H1 (cell line): ENCODE measurements around the gene C19orf47. TPM values are rescaled to one million over a fixed set of nuclear protein-coding genes. Genes with fewer than 3 reads are reported as not detected.

Experiments
- CTCF ChIA-PET: fragments of 300-600 bp; sonication (Branson Sonifier 250); formaldehyde crosslinking; loops from one replicate; lab custom pipeline; 2021; ENCODE audit not compliant: partially characterized antibody; lab: Charles Lee
- POLR2A ChIA-PET: fragments of 300-600 bp; sonication (Branson Sonifier 250); formaldehyde crosslinking; loops from one replicate; lab custom pipeline; 2021; ENCODE audit warnings: inconsistent platforms; ENCODE audit not compliant: partially characterized antibody; lab: Charles Lee
- DNase-seq, 2 experiments: peaks; one replicate each; pipeline versions ENCODE4 v3.0.0 to v3.0.0-alpha.2; 2010 to 2022; ENCODE audit warnings: low spot score in 2 of 2, low read depth in 1 of 2, mixed read lengths in 1 of 2
- FAIRE-seq: peaks from 2 replicates; lab custom pipeline; 2011; peaks lifted over from hg19 to GRCh38; lab: Jason Lieb, UNC
- H2AFZ ChIP-seq: 2 replicates; pipeline ENCODE4 v1.8.1; 2012; ENCODE audit warnings: low read length, inconsistent platforms
- H2AK5ac ChIP-seq: 2 replicates; pipeline ENCODE4 v1.6.1; 2013; ENCODE audit warnings: low read depth, low read length
- H2BK120ac ChIP-seq: replicated peaks from 2 replicates; pipeline ENCODE3; 2013; ENCODE audit warnings: low read depth, low read length, inconsistent platforms
- H2BK12ac ChIP-seq: 2 replicates; pipeline ENCODE4 v1.6.1; 2013; ENCODE audit warnings: low read depth, low read length
- H2BK15ac ChIP-seq: 2 replicates; pipeline ENCODE4 v1.6.1; 2013; ENCODE audit warnings: low read length
- H2BK20ac ChIP-seq: 2 replicates; pipeline ENCODE4 v1.6.1; 2013; ENCODE audit warnings: low read length
- H2BK5ac ChIP-seq: 2 replicates; pipeline ENCODE4 v1.6.1; 2013; ENCODE audit warnings: low read depth, low read length
- H3K14ac ChIP-seq: 2 replicates; pipeline ENCODE4 v1.6.1; 2013; ENCODE audit warnings: inconsistent platforms; ENCODE audit not compliant: insufficient read length
- H3K18ac ChIP-seq: 2 replicates; pipeline ENCODE4 v1.6.1; 2013; ENCODE audit warnings: low read length; ENCODE audit errors: extremely low read depth
- H3K23ac ChIP-seq: 2 replicates; pipeline ENCODE4 v1.6.1; 2013; ENCODE audit warnings: inconsistent platforms; ENCODE audit not compliant: insufficient read length
- H3K23me2 ChIP-seq: 2 replicates; pipeline ENCODE4 v1.6.1; 2013; ENCODE audit warnings: low read depth, low read length
- H3K27ac ChIP-seq: 2 replicates; pipeline ENCODE4 v1.6.1; 2011; ENCODE audit warnings: low read depth, low read length, inconsistent platforms
- H3K27me3 ChIP-seq, 4 experiments: replicated peaks in 1 of 4; 1 replicate in 1 of 4; 2 replicates in 3 of 4; pipeline versions ENCODE4 v1.6.1 to v1.8.1; 2011 to 2013; ENCODE audit warnings: low read length in 3 of 4, mild to moderate bottlenecking in 3 of 4, inconsistent platforms in 2 of 4, mixed read lengths in 2 of 4, moderate library complexity in 1 of 4; ENCODE audit not compliant: control insufficient read depth in 3 of 4, insufficient read depth in 3 of 4; ENCODE audit errors: extremely low read depth in 1 of 4
- H3K36me3 ChIP-seq, 4 experiments: 2 replicates each; pipeline versions ENCODE4 v1.6.1 to v1.8.1; 2011 to 2013; ENCODE audit warnings: mild to moderate bottlenecking in 4 of 4, low read length in 3 of 4, moderate library complexity in 2 of 4, control low read depth in 1 of 4, inconsistent platforms in 1 of 4; ENCODE audit not compliant: insufficient read depth in 4 of 4, control insufficient read depth in 2 of 4
- H3K4ac ChIP-seq: replicated peaks from 2 replicates; pipeline ENCODE3; 2013; ENCODE audit warnings: low read length, low read depth, mixed read lengths, inconsistent platforms; ENCODE audit not compliant: insufficient read length
- H3K4me1 ChIP-seq, 4 experiments: replicated peaks in 1 of 4; 1 replicate in 1 of 4; 2 replicates in 3 of 4; pipeline versions ENCODE4 v1.6.1 to v1.8.1; 2011 to 2013; ENCODE audit warnings: low read length in 3 of 4, inconsistent platforms in 2 of 4, mixed read lengths in 1 of 4; ENCODE audit not compliant: insufficient read depth in 4 of 4, control insufficient read depth in 3 of 4
- H3K4me2 ChIP-seq, 2 experiments: 2 replicates each; pipeline versions ENCODE4 v1.6.1 to v1.8.1; 2011 to 2013; ENCODE audit warnings: low read depth in 2 of 2, low read length in 2 of 2, control low read depth in 1 of 2, inconsistent platforms in 1 of 2, mild to moderate bottlenecking in 1 of 2; ENCODE audit not compliant: insufficient read depth in 1 of 2
- H3K4me3 ChIP-seq, 4 experiments: fragments of 200-600, 300-600 bp in 1 of 4; sonication (generic), shearing (Covaris generic), sonication (Bioruptor Twin) in 1 of 4; 2 replicates each; pipeline versions ENCODE4 v1.5.1 to v1.8.1; 2011 to 2016; ENCODE audit warnings: low read length in 4 of 4, low read depth in 3 of 4, control low read depth in 2 of 4, inconsistent platforms in 2 of 4, mild to moderate bottlenecking in 2 of 4, mixed read lengths in 1 of 4, moderate library complexity in 1 of 4; ENCODE audit not compliant: insufficient read depth in 2 of 4; ENCODE audit errors: extremely low read depth in 1 of 4
- H3K56ac ChIP-seq: replicated peaks from 2 replicates; pipeline ENCODE3; 2013; ENCODE audit warnings: low read depth, mild to moderate bottlenecking, mixed read lengths, low read length, inconsistent platforms; ENCODE audit not compliant: insufficient read length
- H3K79me1 ChIP-seq: 2 replicates; pipeline ENCODE4 v1.6.1; 2013; ENCODE audit warnings: low read depth, low read length, control low read depth
- H3K79me2 ChIP-seq, 2 experiments: 2 replicates each; pipeline versions ENCODE4 v1.6.1 to v1.8.1; 2012 to 2013; ENCODE audit warnings: low read length in 2 of 2, mild to moderate bottlenecking in 2 of 2, inconsistent platforms in 1 of 2; ENCODE audit not compliant: insufficient read depth in 2 of 2, control insufficient read depth in 1 of 2
- H3K9ac ChIP-seq, 4 experiments: replicated peaks in 1 of 4; 1 replicate in 1 of 4; 2 replicates in 3 of 4; pipeline versions ENCODE4 v1.6.1 to v1.8.1; 2011 to 2013; ENCODE audit warnings: low read depth in 3 of 4, low read length in 3 of 4, control low read depth in 2 of 4, mild to moderate bottlenecking in 2 of 4, moderate library complexity in 2 of 4, inconsistent platforms in 1 of 4; ENCODE audit errors: extremely low read depth in 1 of 4
- H3K9me3 ChIP-seq, 2 experiments: 2 replicates each; pipeline versions ENCODE4 v1.6.1 to v1.8.1; 2012 to 2013; ENCODE audit warnings: mild to moderate bottlenecking in 2 of 2, moderate library complexity in 2 of 2, control low read depth in 1 of 2, inconsistent platforms in 1 of 2, low read depth in 1 of 2, low read length in 1 of 2, mixed read lengths in 1 of 2; ENCODE audit not compliant: insufficient read depth in 2 of 2
- H4K20me1 ChIP-seq, 2 experiments: replicated peaks in 1 of 2; 2 replicates each; pipeline versions ENCODE3 to v1.8.1; 2011 to 2013; ENCODE audit warnings: inconsistent platforms in 2 of 2, low read length in 2 of 2, mild to moderate bottlenecking in 1 of 2; ENCODE audit not compliant: insufficient read depth in 2 of 2, control insufficient read depth in 1 of 2
- H4K5ac ChIP-seq: 2 replicates; pipeline ENCODE4 v1.6.1; 2013; ENCODE audit warnings: low read length, low read depth, mixed read lengths, inconsistent platforms; ENCODE audit not compliant: insufficient read length
- H4K8ac ChIP-seq: 2 replicates; pipeline ENCODE4 v1.8.0; 2013; ENCODE audit warnings: mild to moderate bottlenecking, moderate library complexity, low read length, inconsistent platforms; ENCODE audit not compliant: insufficient read depth; ENCODE audit errors: extremely low read depth
- H4K91ac ChIP-seq: replicated peaks from 2 replicates; pipeline ENCODE3; 2013; ENCODE audit warnings: low read length, mixed read lengths, inconsistent platforms; ENCODE audit not compliant: insufficient read length
- ASH2L ChIP-seq: fragments of 200-600, 300-600 bp; sonication (generic); IDR thresholded peaks from one replicate; pipeline ENCODE4 v1.7.1; 2017; ENCODE audit warnings: low read length
- CBX5 ChIP-seq: fragments of 300-800, 300-1000 bp; sonication (generic); IDR thresholded peaks from 2 replicates; pipeline ENCODE4 v1.7.1; 2016; ENCODE audit warnings: antibody characterized with exemption, low read length, low read depth
- KDM1A ChIP-seq: fragments of 200-600, 300-600 bp; sonication (generic); IDR thresholded peaks from 2 replicates; pipeline ENCODE4 v1.7.1; 2016; ENCODE audit warnings: mild to moderate bottlenecking, low read length, borderline replicate concordance
- WGBS, 2 experiments: shearing (Covaris generic) in 1 of 2; methylation state at CpG; one replicate each; pipeline versions ENCODE4 v1.1.6 to v1.1.7; 2013 to 2015; ENCODE audit warnings: low lambda C conversion rate in 2 of 2, mixed read lengths in 2 of 2, inconsistent platforms in 1 of 2, low coverage in 1 of 2, missing lambda C conversion rate in 1 of 2; ENCODE audit not compliant: insufficient replicate concordance in 2 of 2, insufficient coverage in 1 of 2, insufficient read length in 1 of 2; ENCODE audit errors: extremely low coverage in 1 of 2, missing lambda C conversion rate in 1 of 2; 5-methylcytosine and 5-hydroxymethylcytosine counted together
- polyA plus RNA-seq, 7 experiments: library from polyadenylated mRNA; depleted of rRNA in 3 of 7; stranded (reverse) in 5 of 7; unstranded in 2 of 7; fragments of >200 nt in 5 of 7; fragments of 200-250 nt in 2 of 7; gene quantifications; 1 replicate in 5 of 7; 2 replicates in 1 of 7; 4 replicates in 1 of 7; pipeline versions ENCODE4 v1.2.1 to v1.2.3, GENCODE V29; 2011 to 2013; ENCODE audit warnings: missing spikeins in 2 of 7, mixed read lengths in 2 of 7
- total RNA-seq: library from RNA; stranded (reverse); fragmentation: NEBNext Ultra II Directional; extraction: Animal tissue kit (Norgen Biotek cat#: 25700); gene quantifications from 2 replicates; pipeline ENCODE4 v1.2.1, GENCODE V29; 2021

C19orf47 gene
- total and polyA plus RNA-seq, 2 of the 8 experiments (the other 6 are each of a cell fraction or from before 2014, with no cell fraction given), result 17.8 to 27.3 TPM

DNA sequence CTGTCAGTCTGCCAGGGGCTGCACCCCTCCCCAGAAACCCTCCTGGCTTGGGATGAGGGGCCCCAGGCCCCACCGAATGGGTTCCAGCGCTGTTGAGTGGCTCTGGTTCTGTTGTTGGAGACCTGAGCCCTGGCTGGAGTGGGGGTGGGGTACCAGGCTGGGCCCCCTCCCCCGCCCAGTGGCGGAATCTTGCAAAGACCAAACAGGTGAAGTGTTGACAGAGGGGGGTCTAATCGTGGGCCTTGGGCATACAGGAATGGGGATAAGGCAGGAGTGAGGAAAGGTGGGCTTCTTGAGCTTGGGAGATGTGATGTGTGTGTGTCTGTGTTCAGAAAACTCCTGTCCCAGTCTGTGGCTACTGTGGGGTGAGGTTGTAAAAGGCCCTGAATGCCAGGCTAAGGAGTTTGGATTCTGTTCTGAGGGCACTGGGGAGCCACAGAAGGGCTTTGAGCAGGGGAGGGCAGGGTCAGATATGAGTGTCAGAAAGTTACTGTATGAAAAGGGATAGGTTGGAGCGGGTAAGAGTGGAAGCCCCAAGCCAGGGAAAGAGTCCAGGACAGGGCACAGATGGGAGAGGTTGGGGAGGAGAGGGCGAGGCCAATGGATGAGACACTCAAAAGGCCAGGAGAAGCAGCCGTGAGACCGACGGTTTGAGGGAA lies 42.0 kb upstream of the C19orf47 start, which contains the start of gene HIPK4:
Gene HIPK4, minus strand, starts transcription at position 98 of the 659 bp plus-strand sequence. CDS start 279 bp downstream, outside the sequence.
- FAIRE-seq (no peak), DNase-seq (peak in 1 of 2 experiments; percentile 51)

More for the DNA sequence above, 42.0 kb upstream of the C19orf47 start, which contains the start of gene HIPK4:
- no peak within 1 kb of the TSS for H2BK12ac ChIP-seq
- WGBS, 2 experiments, result 78% methylated on average over 10 of the region's 10 CpGs; no CpG with 5 or more reads in 1 of the 2 experiments
- H4K8ac ChIP-seq, result no peak within 1 kb of the TSS
- H4K20me1 ChIP-seq, result no peaks in the 10 kb centered on the region
- no peak within 1 kb of the TSS for H2AFZ ChIP-seq
- H3K9me3 ChIP-seq, result no peaks in the 10 kb centered on the region
- H3K79me1 ChIP-seq, result no peaks in the 10 kb centered on the region
- no peak within 1 kb of the TSS for H3K4me3 ChIP-seq
- H2BK15ac ChIP-seq, result no peak within 1 kb of the TSS
- H3K79me2 ChIP-seq, result no peaks in the 10 kb centered on the region
- H3K4ac ChIP-seq, result no peak within 1 kb of the TSS
- no peak within 1 kb of the TSS for H2AK5ac ChIP-seq
- no peaks in the 10 kb centered on the region for H3K36me3 ChIP-seq
- no peak within 1 kb of the TSS for H3K9ac ChIP-seq
- H3K18ac ChIP-seq, result no peak within 1 kb of the TSS
- no peak within 1 kb of the TSS for H3K56ac ChIP-seq
- no peak within 1 kb of the TSS for H2BK5ac ChIP-seq
- H3K4me1 ChIP-seq, result peaks cover 0 to 4% (median 3%) of the 10 kb centered on the region in 4 experiments; a peak in 3 of 7 replicates
- POLR2A ChIA-PET, result interaction anchor here (0.9 to 2.0 kb wide), 6 partner anchors 9 to 36 kb away, joined by 3 to 6 read pairs (median 3); partner anchors contain the start of gene SERTAD1
- no peak within 1 kb of the TSS for H3K14ac ChIP-seq
- H4K91ac ChIP-seq, result no peak within 1 kb of the TSS
- H3K4me2 ChIP-seq, result no peak within 1 kb of the TSS
- no peak within 1 kb of the TSS for H4K5ac ChIP-seq
- no peak within 1 kb of the TSS for H2BK20ac ChIP-seq
- H3K23me2 ChIP-seq, result no peaks in the 10 kb centered on the region
- TF ChIP-seq CBX5, result no peak
- peak; percentile 85; the same call in 1 of the 2 replicates for TF ChIP-seq KDM1A
- peak; percentile 32 for TF ChIP-seq ASH2L
- CTCF ChIA-PET, result interaction anchor here (0.6 to 1.4 kb wide), 3 partner anchors 11 to 31 kb away, joined by 3 to 4 read pairs (median 3); no protein-coding TSS in a partner anchor
- no peak within 1 kb of the TSS for H3K23ac ChIP-seq
- no peaks in the 10 kb centered on the region for H3K27me3 ChIP-seq
- no peak within 1 kb of the TSS for H2BK120ac ChIP-seq
- no peak within 1 kb of the TSS for H3K27ac ChIP-seq
